K562 (cell line): ENCODE results near the gene SEC11A. TPM values are rescaled to one million over a fixed set of nuclear protein-coding genes. Genes with fewer than 3 reads are reported as not detected.
"Not testable (repeated sequence)": the region's sequence is repeated elsewhere in the genome, so short reads cannot be mapped to it uniquely, and the experiment has no call there.

ENCODE experiments used
- ETV5 ChIP-seq: sonication (generic); formaldehyde crosslinking; IDR thresholded peaks from 2 replicates; pipeline ENCODE4 v1.4.0; 2020; ENCODE audit warnings: low read depth, mild to moderate bottlenecking, missing genetic modification reagents
- GMEB1 ChIP-seq: fragments of 250-450 bp; sonication (Bioruptor Pico); IDR thresholded peaks from 2 replicates; pipeline ENCODE4 v1.4.0; 2020; ENCODE audit warnings: mild to moderate bottlenecking
- HBP1 ChIP-seq: fragments of 450-650 bp; formaldehyde crosslinking; IDR thresholded peaks from 2 replicates; pipeline ENCODE4 v1.4.0; 2022; ENCODE audit warnings: missing genetic modification characterization
- HDAC3 ChIP-seq: fragments of 450-650 bp; IDR thresholded peaks from 2 replicates; pipeline ENCODE4 v1.6.1; 2018; ENCODE audit warnings: borderline replicate concordance, mild to moderate bottlenecking, moderate library complexity; ENCODE audit not compliant: partially characterized antibody
- SRF ChIP-seq, 2 experiments: fragments of 250-450, 450-650 bp in 1 of 2; sonication (Bioruptor Pico) in 1 of 2; sonication (generic) in 1 of 2; formaldehyde crosslinking; IDR thresholded peaks; 2 replicates each; pipeline versions ENCODE4 v1.5.0 to v1.5.1; 2020 to 2022; ENCODE audit warnings: mild to moderate bottlenecking in 1 of 2, missing genetic modification reagents in 1 of 2
- ZBTB17 ChIP-seq: fragments of 450-650 bp; formaldehyde crosslinking; IDR thresholded peaks from 2 replicates; pipeline ENCODE4 v1.4.0; 2020; ENCODE audit warnings: mild to moderate bottlenecking
- ZNF583 ChIP-seq: fragments of 250-450 bp; sonication (Bioruptor Pico); IDR thresholded peaks from 2 replicates; pipeline ENCODE4 v1.4.0; 2020
- polyA plus RNA-seq, 8 experiments: library from polyadenylated mRNA; depleted of rRNA in 4 of 8; stranded (reverse) in 5 of 8; unstranded in 3 of 8; fragments of >200 nt; fragmentation: Nextera tagmentation in 2 of 8; fragmentation: Illumina TruSeq in 1 of 8; extraction: Ambion mirVana in 2 of 8; extraction: Trizol in 1 of 8; gene quantifications; 2 replicates each; pipeline versions ENCODE4 v1.2.1 to v1.2.3, GENCODE V29; 2011 to 2014; ENCODE audit warnings: inconsistent platforms in 1 of 8, missing spikeins in 1 of 8
- total RNA-seq, 7 experiments: library from RNA; depleted of rRNA in 6 of 7; stranded (reverse); fragments of >200 nt in 6 of 7; fragmentation: Illumina TruSeq in 2 of 7; extraction: Trizol in 2 of 7; gene quantifications; 2 replicates each; pipeline versions ENCODE4 v1.2.1 to v1.2.3, GENCODE V29; 2011 to 2021; ENCODE audit warnings: low replicate concordance in 1 of 7
- TF ChIP-seq, protein P1 (sequence below), 3 experiments: fragments of 200-800 bp in 1 of 3; sonication (Bioruptor generic) in 1 of 3; sonication (generic) in 1 of 3; formaldehyde crosslinking in 1 of 3; IDR thresholded peaks; 2 replicates each; pipeline versions ENCODE4 v1.6.1 to v1.8.0; 2016 to 2022; ENCODE audit warnings: mild to moderate bottlenecking in 2 of 3, missing compliant biosample characterization in 2 of 3, missing genetic modification characterization in 2 of 3, missing genetic modification reagents in 1 of 3
- TF ChIP-seq, protein P2 (sequence below): fragments of 450-650 bp; formaldehyde crosslinking; IDR thresholded peaks from 2 replicates; pipeline ENCODE4 v1.4.0; 2020; ENCODE audit warnings: mild to moderate bottlenecking, moderate library complexity
- TF ChIP-seq, protein P3 (sequence below): fragments of 250-450 bp; sonication (Bioruptor Pico); IDR thresholded peaks from 2 replicates; pipeline ENCODE4 v1.8.0; 2022; ENCODE audit warnings: moderate library complexity, mild to moderate bottlenecking, inconsistent platforms
- TF ChIP-seq, protein P4 (sequence below): fragments of 250-450 bp; sonication (Bioruptor Pico); IDR thresholded peaks from 2 replicates; pipeline ENCODE4 v1.4.0; 2020

Gene SEC11A
- total and polyA plus RNA-seq, 9 of the 15 experiments (the other 6 are each of a cell fraction or from before 2014, with no cell fraction given): 175 to 310 (median 229) TPM

- TF ChIP-seq, protein P1, sequence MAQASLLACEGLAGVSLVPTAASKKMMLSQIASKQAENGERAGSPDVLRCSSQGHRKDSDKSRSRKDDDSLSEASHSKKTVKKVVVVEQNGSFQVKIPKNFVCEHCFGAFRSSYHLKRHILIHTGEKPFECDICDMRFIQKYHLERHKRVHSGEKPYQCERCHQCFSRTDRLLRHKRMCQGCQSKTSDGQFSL (CRISPR knock-in tag; IDR thresholded peaks at IDR 0.05): not testable (repeated sequence)
- TF ChIP-seq, protein P1 (tag; IDR thresholded peaks at IDR 0.05): 0 out of 4 replicates have a peak, but pooled peaks of 1 of the 2 experiments have one; percentile 17
- TF ChIP-seq ZBTB17 (CRISPR knock-in tag) (0 out of 2 replicates have a peak, but pooled peaks have one; percentile 32), ZNF583 (CRISPR knock-in tag) (0 out of 2 replicates have a peak, but pooled peaks have one; percentile 22), HBP1 (peak; percentile 50; the same call in 1 of the 2 replicates), SRF (CRISPR knock-in tag; IDR thresholded peaks at IDR 0.05) (0 out of 4 replicates have a peak, but pooled peaks of 1 of the 2 experiments have one; percentile 7), HDAC3 (peak; percentile 17), GMEB1 (0 out of 2 replicates have a peak, but pooled peaks have one; percentile 7), ETV5 (CRISPR knock-in tag) (0 out of 2 replicates have a peak, but pooled peaks have one; percentile 9)
- TF ChIP-seq, protein P2, sequence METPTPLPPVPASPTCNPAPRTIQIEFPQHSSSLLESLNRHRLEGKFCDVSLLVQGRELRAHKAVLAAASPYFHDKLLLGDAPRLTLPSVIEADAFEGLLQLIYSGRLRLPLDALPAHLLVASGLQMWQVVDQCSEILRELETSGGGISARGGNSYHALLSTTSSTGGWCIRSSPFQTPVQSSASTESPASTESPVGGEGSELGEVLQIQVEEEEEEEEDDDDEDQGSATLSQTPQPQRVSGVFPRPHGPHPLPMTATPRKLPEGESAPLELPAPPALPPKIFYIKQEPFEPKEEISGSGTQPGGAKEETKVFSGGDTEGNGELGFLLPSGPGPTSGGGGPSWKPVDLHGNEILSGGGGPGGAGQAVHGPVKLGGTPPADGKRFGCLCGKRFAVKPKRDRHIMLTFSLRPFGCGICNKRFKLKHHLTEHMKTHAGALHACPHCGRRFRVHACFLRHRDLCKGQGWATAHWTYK (CRISPR knock-in tag): peak; percentile 55; the same call in 1 of the 2 replicates
- TF ChIP-seq, protein P3, sequence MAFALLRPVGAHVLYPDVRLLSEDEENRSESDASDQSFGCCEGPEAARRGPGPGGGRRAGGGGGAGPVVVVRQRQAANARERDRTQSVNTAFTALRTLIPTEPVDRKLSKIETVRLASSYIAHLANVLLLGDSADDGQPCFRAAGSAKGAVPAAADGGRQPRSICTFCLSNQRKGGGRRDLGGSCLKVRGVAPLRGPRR: 0 out of 2 replicates have a peak, but pooled peaks have one; percentile 25
- TF ChIP-seq, protein P4, sequence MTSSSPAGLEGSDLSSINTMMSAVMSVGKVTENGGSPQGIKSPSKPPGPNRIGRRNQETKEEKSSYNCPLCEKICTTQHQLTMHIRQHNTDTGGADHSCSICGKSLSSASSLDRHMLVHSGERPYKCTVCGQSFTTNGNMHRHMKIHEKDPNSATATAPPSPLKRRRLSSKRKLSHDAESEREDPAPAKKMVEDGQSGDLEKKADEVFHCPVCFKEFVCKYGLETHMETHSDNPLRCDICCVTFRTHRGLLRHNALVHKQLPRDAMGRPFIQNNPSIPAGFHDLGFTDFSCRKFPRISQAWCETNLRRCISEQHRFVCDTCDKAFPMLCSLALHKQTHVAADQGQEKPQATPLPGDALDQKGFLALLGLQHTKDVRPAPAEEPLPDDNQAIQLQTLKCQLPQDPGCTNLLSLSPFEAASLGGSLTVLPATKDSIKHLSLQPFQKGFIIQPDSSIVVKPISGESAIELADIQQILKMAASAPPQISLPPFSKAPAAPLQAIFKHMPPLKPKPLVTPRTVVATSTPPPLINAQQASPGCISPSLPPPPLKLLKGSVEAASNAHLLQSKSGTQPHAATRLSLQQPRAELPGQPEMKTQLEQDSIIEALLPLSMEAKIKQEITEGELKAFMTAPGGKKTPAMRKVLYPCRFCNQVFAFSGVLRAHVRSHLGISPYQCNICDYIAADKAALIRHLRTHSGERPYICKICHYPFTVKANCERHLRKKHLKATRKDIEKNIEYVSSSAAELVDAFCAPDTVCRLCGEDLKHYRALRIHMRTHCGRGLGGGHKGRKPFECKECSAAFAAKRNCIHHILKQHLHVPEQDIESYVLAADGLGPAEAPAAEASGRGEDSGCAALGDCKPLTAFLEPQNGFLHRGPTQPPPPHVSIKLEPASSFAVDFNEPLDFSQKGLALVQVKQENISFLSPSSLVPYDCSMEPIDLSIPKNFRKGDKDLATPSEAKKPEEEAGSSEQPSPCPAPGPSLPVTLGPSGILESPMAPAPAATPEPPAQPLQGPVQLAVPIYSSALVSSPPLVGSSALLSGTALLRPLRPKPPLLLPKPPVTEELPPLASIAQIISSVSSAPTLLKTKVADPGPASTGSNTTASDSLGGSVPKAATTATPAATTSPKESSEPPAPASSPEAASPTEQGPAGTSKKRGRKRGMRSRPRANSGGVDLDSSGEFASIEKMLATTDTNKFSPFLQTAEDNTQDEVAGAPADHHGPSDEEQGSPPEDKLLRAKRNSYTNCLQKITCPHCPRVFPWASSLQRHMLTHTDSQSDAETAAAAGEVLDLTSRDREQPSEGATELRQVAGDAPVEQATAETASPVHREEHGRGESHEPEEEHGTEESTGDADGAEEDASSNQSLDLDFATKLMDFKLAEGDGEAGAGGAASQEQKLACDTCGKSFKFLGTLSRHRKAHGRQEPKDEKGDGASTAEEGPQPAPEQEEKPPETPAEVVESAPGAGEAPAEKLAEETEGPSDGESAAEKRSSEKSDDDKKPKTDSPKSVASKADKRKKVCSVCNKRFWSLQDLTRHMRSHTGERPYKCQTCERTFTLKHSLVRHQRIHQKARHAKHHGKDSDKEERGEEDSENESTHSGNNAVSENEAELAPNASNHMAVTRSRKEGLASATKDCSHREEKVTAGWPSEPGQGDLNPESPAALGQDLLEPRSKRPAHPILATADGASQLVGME (CRISPR knock-in tag): 0 out of 2 replicates have a peak, but pooled peaks have one; percentile 16
Measured at GRCh38 chr15:84735480-84736061, 19.6 kb upstream of the SEC11A start (continued).
